ENCODE measurements around the gene CATSPER3. TPM values are rescaled to one million over a fixed set of nuclear protein-coding genes. Genes with fewer than 3 reads are reported as not detected.

Gene CATSPER3
- total and polyA plus RNA-seq, 2 of the 13 experiments (the other 11 are each of a cell fraction or from before 2014, with no cell fraction given): 0.33 to 0.37 TPM

DNA sequence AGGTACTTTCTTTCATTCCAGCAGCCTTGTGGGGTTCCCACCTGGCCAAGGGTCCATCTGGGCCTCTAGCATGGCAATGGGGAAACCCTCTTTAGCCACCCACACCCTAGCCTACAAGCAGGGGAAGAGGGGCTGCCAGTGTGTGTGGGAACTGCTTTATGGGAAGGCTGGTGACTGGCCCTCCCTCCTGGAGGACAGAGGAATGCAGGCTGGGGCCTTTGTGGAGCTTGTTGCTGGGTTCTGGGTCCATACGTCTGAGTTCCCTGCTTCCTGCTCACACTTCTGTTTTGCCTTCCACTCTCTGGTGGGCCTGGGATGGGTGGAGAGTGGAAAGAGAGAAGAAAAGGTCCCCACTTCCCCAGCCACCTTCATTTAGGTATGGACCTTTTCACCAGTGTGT, 81.2 kb downstream of the CATSPER3 start:
- in situ Hi-C loops (cut with HindIII; ENCODE audit: extremely low pct_ligation_motif_present, low pct_unique_long_range_greater_than_20kb) (no loop called here), intact Hi-C loops (cut with micrococcal nuclease; ENCODE audit: unreplicated experiment) (no loop called here)
- H3K36me3 ChIP-seq (replicated peaks in 1 of 2; ENCODE audit: control insufficient read depth in 1 of 2, insufficient read depth in 2 of 2, low read length in 2 of 2): no peaks in the 10 kb centered on the region
- no peak overlapping the region for H3K27ac ChIP-seq (ENCODE audit: extremely low read length, insufficient read depth, low read length)
- no peaks in the 10 kb centered on the region for H3K9me3 ChIP-seq (ENCODE audit: low read length)
- ChIA-PET CTCF (ENCODE audit: low intra/inter-chr PET ratio, low total read pairs) (no interaction called here), POLR2A (no interaction called here)
- ATAC-seq (peak; percentile 39), DNase-seq (ENCODE audit: low spot score) (no peak), FAIRE-seq (no peak)
- H3K4me2 ChIP-seq (ENCODE audit: low read depth, low read length): no peak overlapping the region
- H4K20me1 ChIP-seq (ENCODE audit: insufficient read depth, low read length): no peaks in the 10 kb centered on the region
- WGBS (ENCODE audit: low lambda C conversion rate): 20% methylated on average over 1 of the region's 1 CpG
- BruUV-seq (replicated peaks): no TSS peak
- H3K9ac ChIP-seq (ENCODE audit: insufficient read depth, low read depth, low read length): no peak overlapping the region
- no peak overlapping the region for H2AFZ ChIP-seq (ENCODE audit: low read length)
- no peak overlapping the region for H3K4me3 ChIP-seq (replicated peaks in 1 of 3; ENCODE audit: insufficient read depth in 1 of 3, low read depth in 2 of 3, low read length in 3 of 3)
- TF ChIP-seq RCOR2 (CRISPR knock-in tag; IDR thresholded peaks at IDR 0.05) (no peak), ZKSCAN5 (CRISPR knock-in tag; IDR thresholded peaks at IDR 0.05) (no peak), KLF9 (CRISPR knock-in tag; IDR thresholded peaks at IDR 0.05; ENCODE audit: low read depth) (no peak), ARNT2 (CRISPR knock-in tag; IDR thresholded peaks at IDR 0.05; ENCODE audit: low read depth) (no peak), TAF15 (IDR thresholded peaks at IDR 0.05; ENCODE audit: low read depth, low read length, poor library complexity, severe bottlenecking) (no peak)
- TF ChIP-seq, protein P1, sequence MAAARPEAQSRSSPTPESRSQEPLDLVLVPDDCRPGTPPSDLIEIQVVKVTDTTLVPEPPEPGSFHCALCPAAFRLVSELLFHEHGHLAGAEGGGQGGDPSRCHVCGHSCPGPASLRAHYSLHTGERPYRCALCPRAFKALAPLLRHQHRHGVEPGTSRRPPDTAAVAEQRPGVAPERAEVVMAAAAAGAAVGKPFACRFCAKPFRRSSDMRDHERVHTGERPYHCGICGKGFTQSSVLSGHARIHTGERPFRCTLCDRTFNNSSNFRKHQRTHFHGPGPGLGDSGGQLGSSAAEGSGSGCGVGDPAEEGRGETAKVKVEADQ (CRISPR knock-in tag; IDR thresholded peaks at IDR 0.05; ENCODE audit: borderline replicate concordance): no peak
- TF ChIP-seq, protein P2, sequence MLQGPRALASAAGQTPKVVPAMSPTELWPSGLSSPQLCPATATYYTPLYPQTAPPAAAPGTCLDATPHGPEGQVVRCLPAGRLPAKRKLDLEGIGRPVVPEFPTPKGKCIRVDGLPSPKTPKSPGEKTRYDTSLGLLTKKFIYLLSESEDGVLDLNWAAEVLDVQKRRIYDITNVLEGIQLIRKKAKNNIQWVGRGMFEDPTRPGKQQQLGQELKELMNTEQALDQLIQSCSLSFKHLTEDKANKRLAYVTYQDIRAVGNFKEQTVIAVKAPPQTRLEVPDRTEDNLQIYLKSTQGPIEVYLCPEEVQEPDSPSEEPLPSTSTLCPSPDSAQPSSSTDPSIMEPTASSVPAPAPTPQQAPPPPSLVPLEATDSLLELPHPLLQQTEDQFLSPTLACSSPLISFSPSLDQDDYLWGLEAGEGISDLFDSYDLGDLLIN (CRISPR knock-in tag; IDR thresholded peaks at IDR 0.05; ENCODE audit: borderline replicate concordance): no peak
- TF ChIP-seq, protein P3, sequence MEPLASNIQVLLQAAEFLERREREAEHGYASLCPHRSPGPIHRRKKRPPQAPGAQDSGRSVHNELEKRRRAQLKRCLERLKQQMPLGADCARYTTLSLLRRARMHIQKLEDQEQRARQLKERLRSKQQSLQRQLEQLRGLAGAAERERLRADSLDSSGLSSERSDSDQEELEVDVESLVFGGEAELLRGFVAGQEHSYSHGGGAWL (CRISPR knock-in tag; IDR thresholded peaks at IDR 0.05): no peak
- TF ChIP-seq, protein P4, sequence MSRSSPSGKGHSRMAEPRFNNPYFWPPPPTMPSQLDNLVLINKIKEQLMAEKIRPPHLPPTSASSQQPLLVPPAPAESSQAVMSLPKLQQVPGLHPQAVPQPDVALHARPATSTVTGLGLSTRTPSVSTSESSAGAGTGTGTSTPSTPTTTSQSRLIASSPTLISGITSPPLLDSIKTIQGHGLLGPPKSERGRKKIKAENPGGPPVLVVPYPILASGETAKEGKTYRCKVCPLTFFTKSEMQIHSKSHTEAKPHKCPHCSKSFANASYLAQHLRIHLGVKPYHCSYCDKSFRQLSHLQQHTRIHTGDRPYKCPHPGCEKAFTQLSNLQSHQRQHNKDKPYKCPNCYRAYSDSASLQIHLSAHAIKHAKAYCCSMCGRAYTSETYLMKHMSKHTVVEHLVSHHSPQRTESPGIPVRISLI (CRISPR knock-in tag; IDR thresholded peaks at IDR 0.05; ENCODE audit: borderline replicate concordance): no peak
- H3K79me2 ChIP-seq (ENCODE audit: insufficient read depth, low read length): no peaks in the 10 kb centered on the region
- H3K27me3 ChIP-seq (ENCODE audit: control insufficient read depth in 1 of 2, insufficient read depth in 2 of 2, low read length in 2 of 2): no peaks in the 10 kb centered on the region
- H3K4me1 ChIP-seq (ENCODE audit: insufficient read depth, low read length): peaks cover 16% of the 10 kb centered on the region
